Esophagus muscularis mucosa (tissue), 4 donors: ENCODE data around the gene COPS4. TPM values are rescaled to one million over a fixed set of nuclear protein-coding genes. Genes with fewer than 3 reads are reported as not detected.

Experiments used
- DNase-seq: peaks from one replicate; pipeline ENCODE4 v3.0.0-alpha.2; 2017; ENCODE audit errors: extremely low spot score
- H3K27ac ChIP-seq, 4 donors: fragments of 200-600 bp; sonication (generic); replicated peaks in 1 of 4; 1 replicate in 3 of 4; 2 replicates in 1 of 4; pipeline ENCODE4 v1.5.1; 2016 to 2019; ENCODE audit warnings: mild to moderate bottlenecking in 1 of 4
- H3K27me3 ChIP-seq, 4 donors: fragments of 200-600 bp; sonication (generic); one replicate each; pipeline versions ENCODE4 v1.5.1 to v1.6.0; 2016 to 2019
- H3K36me3 ChIP-seq, 4 donors: fragments of 200-600 bp; sonication (generic); one replicate each; pipeline ENCODE4 v1.5.1; 2016 to 2019
- H3K4me1 ChIP-seq, 4 donors: fragments of 200-600 bp; sonication (generic); one replicate each; pipeline ENCODE4 v1.5.1; 2016 to 2019
- H3K4me3 ChIP-seq, 4 donors: fragments of 200-600 bp; sonication (generic); 1 replicate in 2 of 4; 2 replicates in 2 of 4; pipeline ENCODE4 v1.5.1; 2016 to 2019; ENCODE audit warnings: mild to moderate bottlenecking in 4 of 4, moderate library complexity in 1 of 4
- H3K9me3 ChIP-seq, 4 donors: fragments of 200-600 bp; sonication (generic); 1 replicate in 3 of 4; 2 replicates in 1 of 4; pipeline ENCODE4 v1.5.1; 2016 to 2019
- CTCF ChIP-seq, 3 experiments: fragments of 200-600 bp in 2 of 3; fragments of 450-650 bp in 1 of 3; sonication (generic) in 2 of 3; IDR thresholded peaks; one replicate each; pipeline ENCODE4 v1.5.1; 2017 to 2019; ENCODE audit warnings: antibody characterized with exemption in 3 of 3, mild to moderate bottlenecking in 2 of 3, moderate library complexity in 1 of 3
- EP300 ChIP-seq: sonication (generic); formaldehyde crosslinking; IDR thresholded peaks from one replicate; pipeline ENCODE4 v1.6.1; 2017; ENCODE audit warnings: antibody characterized with exemption
- POLR2A ChIP-seq: fragments of 450-650 bp; IDR thresholded peaks from one replicate; pipeline ENCODE4 v1.6.1; 2017; ENCODE audit warnings: antibody characterized with exemption, moderate library complexity, mild to moderate bottlenecking, low read depth
- POLR2AphosphoS5 ChIP-seq, 2 donors: sonication (generic); formaldehyde crosslinking; IDR thresholded peaks; one replicate each; pipeline ENCODE4 v1.6.1; 2017; ENCODE audit warnings: antibody characterized with exemption in 2 of 2
- WGBS: methylation state at CpG from one replicate; pipeline ENCODE4 v1.1.5; 2018; 5-methylcytosine and 5-hydroxymethylcytosine counted together
- intact Hi-C: fragments of 100-400 bp; cut with DNase I; formaldehyde crosslinking; loops from one replicate; pipeline ENCODE4 v1.15.1; 2023
- total RNA-seq, 4 donors: library from RNA; depleted of rRNA; stranded (reverse); fragments of >200 nt; gene quantifications; one replicate each; pipeline versions ENCODE4 v1.1.0 to v1.2.1, GENCODE V29; 2016

Gene COPS4
- total RNA-seq, 4 donors from 2014 or later, result 54.8 to 63.7 (median 57.7) TPM

GRCh38 chr4:83010522-83011318 lies 24.3 kb upstream of the COPS4 start, which contains the start of gene LIN54:
Gene LIN54, minus strand, starts transcription at chr4:83010823. Its CDS starts 25,979 bp downstream, at chr4:82984844.
- peak within 1 kb of the TSS; percentile 91 to 95 (median 94) for H3K27ac ChIP-seq
- intact Hi-C loops, result loop anchor here (5.0 to 10.0 kb wide), 5 partner anchors 108 to 638 kb away; partner anchors contain the start of genes COQ2, HNRNPD, SCD5 and THAP9
- 1% methylated on average over 13 of the region's 54 CpGs for WGBS
- peak within 1 kb of the TSS; percentile 71 to 83 (median 78) for H3K4me3 ChIP-seq
- peak; percentile 13 to 25 for TF ChIP-seq POLR2AphosphoS5 (IDR thresholded peaks at IDR 0.05)
- no peak for TF ChIP-seq EP300
- no peaks in the 10 kb centered on the region for H3K36me3 ChIP-seq
- no peaks in the 10 kb centered on the region for H3K27me3 ChIP-seq
- H3K4me1 ChIP-seq, result peaks cover 22 to 49% (median 44%) of the 10 kb centered on the region in 4 donors
- no peaks in the 10 kb centered on the region for H3K9me3 ChIP-seq
- DNase-seq, result peak; percentile 97

DNA sequence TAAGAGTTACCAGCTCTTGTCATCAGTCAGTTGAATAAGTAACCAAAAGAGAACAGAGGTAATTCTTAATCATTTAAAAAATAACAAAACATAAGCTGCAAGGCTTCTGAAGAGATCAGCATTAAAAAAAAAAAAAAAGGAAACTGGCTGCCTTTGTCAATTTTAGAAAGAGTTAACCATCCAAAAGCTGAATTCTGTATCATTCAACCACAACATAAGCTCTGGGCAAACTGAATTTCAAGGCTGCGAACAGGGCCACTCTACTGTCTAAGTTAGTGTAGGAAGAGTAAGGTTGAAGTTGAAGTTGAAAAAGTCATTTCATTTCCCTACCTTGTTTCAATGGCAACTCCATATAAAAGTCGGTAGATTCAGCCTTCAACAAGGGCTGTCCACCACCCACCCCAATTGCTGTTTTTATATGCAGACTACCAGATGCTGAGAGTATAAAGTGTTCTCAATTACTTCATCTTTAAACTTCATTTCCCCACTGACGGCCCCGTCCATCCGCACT lies 23.2 kb upstream of the COPS4 start:
- no peaks in the 10 kb centered on the region for H3K27me3 ChIP-seq
- peak overlapping the region; percentile 71 to 92 (median 84) for H3K4me3 ChIP-seq
- intact Hi-C loops, result loop anchor here (5.0 to 10.0 kb wide), 5 partner anchors 109 to 639 kb away; partner anchors contain the start of genes COQ2, HNRNPD, SCD5 and THAP9
- H3K27ac ChIP-seq, result peak overlapping the region; percentile 91 to 95 (median 94)
- 8% methylated on average over 5 of the region's 5 CpGs for WGBS
- no peaks in the 10 kb centered on the region for H3K9me3 ChIP-seq
- H3K4me1 ChIP-seq, result peaks cover 22 to 49% (median 44%) of the 10 kb centered on the region in 4 donors
- DNase-seq, result no peak
- no peak for TF ChIP-seq POLR2AphosphoS5 (IDR thresholded peaks at IDR 0.05)
- no peak for TF ChIP-seq POLR2A
- TF ChIP-seq CTCF (IDR thresholded peaks at IDR 0.05), result no peak
- TF ChIP-seq EP300, result no peak
- no peaks in the 10 kb centered on the region for H3K36me3 ChIP-seq

DNA sequence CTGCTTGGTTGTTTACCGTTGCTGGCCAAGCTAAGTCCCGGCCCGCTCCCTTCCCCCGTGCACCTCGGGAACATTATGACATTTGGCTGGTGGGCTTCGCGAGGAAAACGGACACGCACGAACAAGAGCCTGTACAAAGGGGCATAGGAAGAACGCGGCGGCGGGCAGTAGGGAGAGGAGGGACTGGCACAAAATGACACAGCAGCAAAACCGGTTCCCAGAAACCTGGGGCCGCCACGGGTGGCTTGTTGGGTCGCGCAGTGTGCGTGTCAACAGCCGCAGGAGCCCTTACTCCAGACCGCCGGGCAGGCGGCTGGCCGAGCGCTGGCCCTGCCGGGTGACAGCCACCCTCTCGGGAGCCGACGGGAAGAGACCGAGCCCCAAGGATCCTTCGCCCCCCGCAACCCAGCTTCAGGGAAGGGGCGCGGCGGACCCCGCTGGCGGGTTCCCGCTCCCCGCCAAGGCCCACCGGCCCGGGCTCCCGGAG lies 22.7 kb upstream of the COPS4 start:
- H3K27ac ChIP-seq, result peak overlapping the region; percentile 91 to 95 (median 94)
- H3K27me3 ChIP-seq, result no peaks in the 10 kb centered on the region
- intact Hi-C loops, result loop anchor here (5.0 to 10.0 kb wide), 5 partner anchors 110 to 640 kb away; partner anchors contain the start of genes COQ2, HNRNPD, SCD5 and THAP9
- TF ChIP-seq CTCF (IDR thresholded peaks at IDR 0.05), result no peak
- no peaks in the 10 kb centered on the region for H3K36me3 ChIP-seq
- no peaks in the 10 kb centered on the region for H3K9me3 ChIP-seq
- peak overlapping the region; percentile 71 to 92 (median 84) for H3K4me3 ChIP-seq
- DNase-seq, result no peak
- H3K4me1 ChIP-seq, result peaks cover 22 to 49% (median 43%) of the 10 kb centered on the region in 4 donors
- WGBS, result 0% methylated on average over 20 of the region's 43 CpGs

GRCh38 chr4:83012687-83013419 lies 22.1 kb upstream of the COPS4 start:
- no peaks in the 10 kb centered on the region for H3K9me3 ChIP-seq
- peak overlapping the region; percentile 71 to 92 (median 84) for H3K4me3 ChIP-seq
- intact Hi-C loops, result loop anchor here (1.0 to 10.0 kb wide), 6 partner anchors 22 to 641 kb away; partner anchors contain the start of genes COPS4, COQ2, HNRNPD and SCD5
- WGBS, result 0% methylated on average over 30 of the region's 73 CpGs
- peaks cover 22 to 48% (median 42%) of the 10 kb centered on the region in 4 donors for H3K4me1 ChIP-seq
- TF ChIP-seq POLR2A (peak; percentile 24), POLR2AphosphoS5 (IDR thresholded peaks at IDR 0.05) (peak; percentile 92 to 99), CTCF (IDR thresholded peaks at IDR 0.05) (peak; percentile 30 to 76 (median 41)), EP300 (peak; percentile 55)
- H3K27ac ChIP-seq, result peak overlapping the region; percentile 91 to 95 (median 94)
- H3K36me3 ChIP-seq, result no peaks in the 10 kb centered on the region
- no peaks in the 10 kb centered on the region for H3K27me3 ChIP-seq
- peak; percentile 98 for DNase-seq
